ENCODE measurements around the gene ITGA3.

- TF ChIP-seq EZH2 (IDR thresholded peaks at IDR 0.05; ENCODE audit: insufficient read depth, poor library complexity, severe bottlenecking): no peak
- TF ChIP-seq EZH2phosphoT487 (IDR thresholded peaks at IDR 0.05; ENCODE audit: insufficient read depth, low read depth): no peak
These were observed 43.1 kb downstream of the ITGA3 start for GRCh38 chr17:50099003-50099402.
